SK-N-MC (cell line): ENCODE data around the gene KCNRG.
A peak's percentile ranks its signal among the peaks of the same experiment; 100 is the strongest.

Source experiments
- DNase-seq: peaks from one replicate; pipeline ENCODE4 v3.0.0-alpha.2; 2011; ENCODE audit warnings: low read depth, low spot score
- H3K27ac ChIP-seq: fragments of 200-600 bp; sonication (generic); 2 replicates; pipeline ENCODE4 v1.5.1; 2016; ENCODE audit warnings: mixed run types
- H3K36me3 ChIP-seq: fragments of 200-600 bp; sonication (generic); 2 replicates; pipeline ENCODE4 v1.6.1; 2017; ENCODE audit warnings: antibody characterized with exemption, low read length, mixed read lengths; ENCODE audit not compliant: insufficient read depth
- H3K4me3 ChIP-seq: fragments of 200-600 bp; sonication (generic); 2 replicates; pipeline ENCODE4 v1.5.1; 2016
- H3K9ac ChIP-seq: fragments of 200-600 bp; sonication (generic); 2 replicates; pipeline ENCODE4 v1.8.0; 2017; ENCODE audit warnings: mixed run types, mixed read lengths; ENCODE audit not compliant: insufficient read length
- H3K9me3 ChIP-seq: fragments of 200-600 bp; sonication (generic); 2 replicates; pipeline ENCODE4 v1.6.1; 2017; ENCODE audit warnings: low read depth, mild to moderate bottlenecking, antibody characterized with exemption, low read length, moderate library complexity, mixed read lengths
- EZH2 ChIP-seq: fragments of 200-600 bp; sonication (generic); IDR thresholded peaks from one replicate; pipeline ENCODE4 v1.6.1; 2017; ENCODE audit warnings: antibody characterized with exemption
- FOXP2 ChIP-seq: optimal IDR thresholded peaks from 2 replicates; pipeline ENCODE3; 2011; ENCODE audit warnings: mild to moderate bottlenecking, moderate library complexity; ENCODE audit not compliant: insufficient read depth; ENCODE audit errors: extremely low read length, control extremely low read depth
- POLR2AphosphoS5 ChIP-seq: IDR thresholded peaks from 2 replicates; pipeline ENCODE4 v1.6.1; 2012; ENCODE audit warnings: mild to moderate bottlenecking, low read depth, low read length, borderline replicate concordance

KCNRG gene

GRCh38 chr13:49998714-49999624 lies 16.3 kb upstream of the KCNRG start:
- DNase-seq, result no peak
- peak overlapping the region; percentile 98 for H3K9ac ChIP-seq
- peaks cover 60% of the 10 kb centered on the region for H3K36me3 ChIP-seq
- peak overlapping the region; percentile 100 for H3K4me3 ChIP-seq
- H3K27ac ChIP-seq, result peak overlapping the region; percentile 43; the same call in 1 of the 2 replicates
- no peak for TF ChIP-seq EZH2
- no peak for TF ChIP-seq POLR2AphosphoS5
- no peak for TF ChIP-seq FOXP2
- H3K9me3 ChIP-seq, result no peaks in the 10 kb centered on the region

- no peak overlapping the region for H3K4me3 ChIP-seq
- H3K9me3 ChIP-seq, result no peaks in the 10 kb centered on the region
- peaks cover 80% of the 10 kb centered on the region for H3K36me3 ChIP-seq
- no peak overlapping the region for H3K27ac ChIP-seq
- TF ChIP-seq EZH2, result no peak
- TF ChIP-seq POLR2AphosphoS5, result no peak
- no peak for TF ChIP-seq FOXP2
- H3K9ac ChIP-seq, result no peak overlapping the region
- DNase-seq, result no peak
Observed at GRCh38 chr13:50001287-50001686, 14.0 kb upstream of the KCNRG start.

- peaks cover 91% of the 10 kb centered on the region for H3K36me3 ChIP-seq
- no peak for DNase-seq
- no peak for TF ChIP-seq POLR2AphosphoS5
- TF ChIP-seq FOXP2, result no peak
- no peak for TF ChIP-seq EZH2
Observed at GRCh38 chr13:50006426-50007135, 8.7 kb upstream of the KCNRG start.

GRCh38 chr13:50011461-50011860 lies 3.8 kb upstream of the KCNRG start:
- Histone ChIP-seq H3K36me3 (peaks cover 87% of the 10 kb centered on the region), H3K27ac (peak overlapping the region; percentile 67), H3K4me3 (no peak overlapping the region), H3K9me3 (no peaks in the 10 kb centered on the region), H3K9ac (no peak overlapping the region)
- TF ChIP-seq EZH2 (no peak), FOXP2 (no peak), POLR2AphosphoS5 (no peak)
- no peak for DNase-seq

More at GRCh38 chr13:50006426-50007135, 8.7 kb upstream of the KCNRG start:
- no peaks in the 10 kb centered on the region for H3K9me3 ChIP-seq
- H3K4me3 ChIP-seq, result no peak overlapping the region
- H3K9ac ChIP-seq, result no peak overlapping the region
- peak overlapping the region; percentile 61; the same call in 1 of the 2 replicates for H3K27ac ChIP-seq

GRCh38 chr13:50012396-50013169 lies 2.7 kb upstream of the KCNRG start:
- Histone ChIP-seq H3K4me3 (no peak overlapping the region), H3K9me3 (no peaks in the 10 kb centered on the region), H3K27ac (peak overlapping the region; percentile 4), H3K9ac (no peak overlapping the region), H3K36me3 (peaks cover 82% of the 10 kb centered on the region)
- TF ChIP-seq FOXP2 (no peak), POLR2AphosphoS5 (no peak), EZH2 (no peak)
- no peak for DNase-seq

GRCh38 chr13:50014386-50014785 lies 858 bp upstream of the KCNRG start:
- Histone ChIP-seq H3K9me3 (no peaks in the 10 kb centered on the region), H3K4me3 (no peak overlapping the region), H3K9ac (no peak overlapping the region), H3K27ac (peak overlapping the region; percentile 15; the same call in 1 of the 2 replicates), H3K36me3 (peaks cover 69% of the 10 kb centered on the region)
- DNase-seq, result no peak
- TF ChIP-seq EZH2 (no peak), FOXP2 (no peak), POLR2AphosphoS5 (no peak)

GRCh38 chr13:50015750-50016149 lies 506 bp downstream of the KCNRG start:
- H3K9ac ChIP-seq, result no peak overlapping the region
- DNase-seq, result no peak
- no peaks in the 10 kb centered on the region for H3K9me3 ChIP-seq
- peak overlapping the region; percentile 71 for H3K27ac ChIP-seq
- TF ChIP-seq POLR2AphosphoS5 (no peak), FOXP2 (no peak), EZH2 (no peak)
- H3K36me3 ChIP-seq, result peaks cover 68% of the 10 kb centered on the region
- no peak overlapping the region for H3K4me3 ChIP-seq
